ENCODE measurements around the gene KRT6A.

DNA sequence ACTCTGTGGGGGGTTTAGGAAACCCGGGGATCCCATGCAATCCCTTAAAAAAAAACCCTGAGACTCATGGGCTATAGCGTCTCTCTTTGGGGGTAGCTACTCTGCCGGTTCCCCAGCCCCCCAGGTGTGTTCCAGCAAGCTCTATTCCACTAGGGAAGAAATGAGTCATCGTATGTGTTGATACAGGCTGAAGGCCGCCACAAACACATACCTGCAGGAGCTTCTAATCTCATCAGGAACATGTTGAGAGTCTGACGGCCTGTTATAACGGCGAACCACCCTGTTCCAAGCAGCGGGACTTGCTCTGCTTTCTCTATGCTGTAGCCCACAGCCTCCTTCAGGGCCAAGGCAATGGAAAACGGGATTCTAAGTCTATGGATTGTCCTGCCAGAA is 28.1 kb upstream of the KRT6A start:
- TF ChIP-seq, protein P1, sequence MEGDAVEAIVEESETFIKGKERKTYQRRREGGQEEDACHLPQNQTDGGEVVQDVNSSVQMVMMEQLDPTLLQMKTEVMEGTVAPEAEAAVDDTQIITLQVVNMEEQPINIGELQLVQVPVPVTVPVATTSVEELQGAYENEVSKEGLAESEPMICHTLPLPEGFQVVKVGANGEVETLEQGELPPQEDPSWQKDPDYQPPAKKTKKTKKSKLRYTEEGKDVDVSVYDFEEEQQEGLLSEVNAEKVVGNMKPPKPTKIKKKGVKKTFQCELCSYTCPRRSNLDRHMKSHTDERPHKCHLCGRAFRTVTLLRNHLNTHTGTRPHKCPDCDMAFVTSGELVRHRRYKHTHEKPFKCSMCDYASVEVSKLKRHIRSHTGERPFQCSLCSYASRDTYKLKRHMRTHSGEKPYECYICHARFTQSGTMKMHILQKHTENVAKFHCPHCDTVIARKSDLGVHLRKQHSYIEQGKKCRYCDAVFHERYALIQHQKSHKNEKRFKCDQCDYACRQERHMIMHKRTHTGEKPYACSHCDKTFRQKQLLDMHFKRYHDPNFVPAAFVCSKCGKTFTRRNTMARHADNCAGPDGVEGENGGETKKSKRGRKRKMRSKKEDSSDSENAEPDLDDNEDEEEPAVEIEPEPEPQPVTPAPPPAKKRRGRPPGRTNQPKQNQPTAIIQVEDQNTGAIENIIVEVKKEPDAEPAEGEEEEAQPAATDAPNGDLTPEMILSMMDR (conservative IDR thresholded peaks at IDR 0.05) = no peak
- TF ChIP-seq EZH2 (IDR thresholded peaks at IDR 0.05; ENCODE audit: low read depth) = no peak

Measured in PC-9 (cell line).